T-helper 1 cell treated with Interleukin-12 subunit alpha and Interleukin-12 subunit beta and Interleukin-4 antibody, amounts not matched to agents 30 μg/mL and 1 μg/mL, for 36 hours (primary cell): ENCODE measurements around the gene MYT1.

Source experiments
- H3K27ac Mint-ChIP-seq: one replicate; pipeline ENCODE4 v1.8.0; 2021; ENCODE audit warnings: mild to moderate bottlenecking, mixed read lengths
- H3K27me3 Mint-ChIP-seq: one replicate; pipeline ENCODE4 v1.8.0; 2021; ENCODE audit warnings: low read depth, mixed read lengths
- H3K36me3 Mint-ChIP-seq: one replicate; pipeline ENCODE4 v1.8.0; 2021; ENCODE audit warnings: low read depth, mixed read lengths
- H3K4me1 Mint-ChIP-seq: one replicate; pipeline ENCODE4 v1.8.0; 2021; ENCODE audit warnings: low read depth, mixed read lengths
- H3K4me3 Mint-ChIP-seq: one replicate; pipeline ENCODE4 v1.8.0; 2021; ENCODE audit warnings: mild to moderate bottlenecking, moderate library complexity, mixed read lengths
- H3K9me3 Mint-ChIP-seq: one replicate; pipeline ENCODE4 v1.8.0; 2021; ENCODE audit warnings: mixed read lengths

Gene MYT1

GRCh38 chr20:64237316-64237715 lies 73.1 kb downstream of the MYT1 start:
- no peaks in the 10 kb centered on the region for H3K4me1 Mint-ChIP-seq
- no peaks in the 10 kb centered on the region for H3K9me3 Mint-ChIP-seq
- H3K27ac Mint-ChIP-seq: no peak overlapping the region
- H3K27me3 Mint-ChIP-seq: no peaks in the 10 kb centered on the region
- no peak overlapping the region for H3K4me3 Mint-ChIP-seq
- H3K36me3 Mint-ChIP-seq: no peaks in the 10 kb centered on the region

- Mint-ChIP-seq H3K36me3 (no peaks in the 10 kb centered on the region), H3K27me3 (peaks cover 2% of the 10 kb centered on the region), H3K27ac (no peak overlapping the region), H3K4me3 (no peak overlapping the region), H3K9me3 (no peaks in the 10 kb centered on the region), H3K4me1 (no peaks in the 10 kb centered on the region)
Measured at GRCh38 chr20:64238115-64238825, 74.0 kb downstream of the MYT1 start.

GRCh38 chr20:64238851-64239387 lies 74.7 kb downstream of the MYT1 start:
- Mint-ChIP-seq H3K9me3 (no peaks in the 10 kb centered on the region), H3K36me3 (no peaks in the 10 kb centered on the region), H3K27me3 (peaks cover 3% of the 10 kb centered on the region), H3K4me1 (no peaks in the 10 kb centered on the region), H3K4me3 (no peak overlapping the region), H3K27ac (no peak overlapping the region)

- H3K4me3 Mint-ChIP-seq: no peak overlapping the region
- peaks cover 7% of the 10 kb centered on the region for H3K27me3 Mint-ChIP-seq
- no peaks in the 10 kb centered on the region for H3K4me1 Mint-ChIP-seq
- H3K36me3 Mint-ChIP-seq: no peaks in the 10 kb centered on the region
- H3K9me3 Mint-ChIP-seq: no peaks in the 10 kb centered on the region
- H3K27ac Mint-ChIP-seq: no peak overlapping the region
Measured at GRCh38 chr20:64239449-64240242, 75.4 kb downstream of the MYT1 start.

GRCh38 chr20:64240243-64241015 lies 76.2 kb downstream of the MYT1 start:
- no peaks in the 10 kb centered on the region for H3K36me3 Mint-ChIP-seq
- no peak overlapping the region for H3K4me3 Mint-ChIP-seq

GRCh38 chr20:64241061-64241460 lies 76.8 kb downstream of the MYT1 start:
- Mint-ChIP-seq H3K27me3 (peaks cover 11% of the 10 kb centered on the region), H3K4me1 (no peaks in the 10 kb centered on the region), H3K9me3 (no peaks in the 10 kb centered on the region), H3K27ac (no peak overlapping the region), H3K36me3 (no peaks in the 10 kb centered on the region), H3K4me3 (no peak overlapping the region)

More at GRCh38 chr20:64240243-64241015, 76.2 kb downstream of the MYT1 start:
- H3K27me3 Mint-ChIP-seq: peaks cover 9% of the 10 kb centered on the region
- H3K27ac Mint-ChIP-seq: no peak overlapping the region
- no peaks in the 10 kb centered on the region for H3K4me1 Mint-ChIP-seq
- H3K9me3 Mint-ChIP-seq: no peaks in the 10 kb centered on the region

- H3K36me3 Mint-ChIP-seq: no peaks in the 10 kb centered on the region
- peaks cover 12% of the 10 kb centered on the region for H3K27me3 Mint-ChIP-seq
- H3K4me1 Mint-ChIP-seq: no peaks in the 10 kb centered on the region
- H3K27ac Mint-ChIP-seq: no peak overlapping the region
- no peak overlapping the region for H3K4me3 Mint-ChIP-seq
- no peaks in the 10 kb centered on the region for H3K9me3 Mint-ChIP-seq
Measured at GRCh38 chr20:64242003-64242796, 77.9 kb downstream of the MYT1 start.

- Mint-ChIP-seq H3K27ac (no peak overlapping the region), H3K4me1 (no peaks in the 10 kb centered on the region), H3K36me3 (no peaks in the 10 kb centered on the region), H3K27me3 (peaks cover 17% of the 10 kb centered on the region), H3K4me3 (no peak overlapping the region), H3K9me3 (no peaks in the 10 kb centered on the region)
Measured at GRCh38 chr20:64242797-64243475, 78.7 kb downstream of the MYT1 start.

GRCh38 chr20:64244281-64244805 lies 80.1 kb downstream of the MYT1 start:
- Mint-ChIP-seq H3K4me1 (no peaks in the 10 kb centered on the region), H3K4me3 (no peak overlapping the region), H3K36me3 (no peaks in the 10 kb centered on the region), H3K9me3 (no peaks in the 10 kb centered on the region), H3K27ac (no peak overlapping the region), H3K27me3 (peaks cover 17% of the 10 kb centered on the region)

GRCh38 chr20:64244870-64245603 lies 80.8 kb downstream of the MYT1 start:
- Mint-ChIP-seq H3K4me1 (no peaks in the 10 kb centered on the region), H3K4me3 (no peak overlapping the region), H3K27ac (no peak overlapping the region), H3K9me3 (no peaks in the 10 kb centered on the region), H3K36me3 (no peaks in the 10 kb centered on the region), H3K27me3 (peaks cover 19% of the 10 kb centered on the region)

- Mint-ChIP-seq H3K9me3 (no peaks in the 10 kb centered on the region), H3K4me3 (no peak overlapping the region), H3K27me3 (peaks cover 29% of the 10 kb centered on the region), H3K4me1 (no peaks in the 10 kb centered on the region), H3K36me3 (no peaks in the 10 kb centered on the region), H3K27ac (no peak overlapping the region)
Measured at GRCh38 chr20:64245746-64246595, 81.7 kb downstream of the MYT1 start.

- Mint-ChIP-seq H3K4me1 (no peaks in the 10 kb centered on the region), H3K27ac (no peak overlapping the region), H3K27me3 (peaks cover 34% of the 10 kb centered on the region), H3K9me3 (no peaks in the 10 kb centered on the region), H3K4me3 (no peak overlapping the region), H3K36me3 (no peaks in the 10 kb centered on the region)
Measured at GRCh38 chr20:64246616-64247306, 82.5 kb downstream of the MYT1 start.
